Measurements from ENCODE around the gene NUBP2. TPM values are rescaled to one million over a fixed set of nuclear protein-coding genes. Genes with fewer than 3 reads are reported as not detected.

Gene NUBP2
- polyA plus RNA-seq, 1 of the 3 experiments (the other 2 are of a cell fraction) = 73.2 TPM

DNA sequence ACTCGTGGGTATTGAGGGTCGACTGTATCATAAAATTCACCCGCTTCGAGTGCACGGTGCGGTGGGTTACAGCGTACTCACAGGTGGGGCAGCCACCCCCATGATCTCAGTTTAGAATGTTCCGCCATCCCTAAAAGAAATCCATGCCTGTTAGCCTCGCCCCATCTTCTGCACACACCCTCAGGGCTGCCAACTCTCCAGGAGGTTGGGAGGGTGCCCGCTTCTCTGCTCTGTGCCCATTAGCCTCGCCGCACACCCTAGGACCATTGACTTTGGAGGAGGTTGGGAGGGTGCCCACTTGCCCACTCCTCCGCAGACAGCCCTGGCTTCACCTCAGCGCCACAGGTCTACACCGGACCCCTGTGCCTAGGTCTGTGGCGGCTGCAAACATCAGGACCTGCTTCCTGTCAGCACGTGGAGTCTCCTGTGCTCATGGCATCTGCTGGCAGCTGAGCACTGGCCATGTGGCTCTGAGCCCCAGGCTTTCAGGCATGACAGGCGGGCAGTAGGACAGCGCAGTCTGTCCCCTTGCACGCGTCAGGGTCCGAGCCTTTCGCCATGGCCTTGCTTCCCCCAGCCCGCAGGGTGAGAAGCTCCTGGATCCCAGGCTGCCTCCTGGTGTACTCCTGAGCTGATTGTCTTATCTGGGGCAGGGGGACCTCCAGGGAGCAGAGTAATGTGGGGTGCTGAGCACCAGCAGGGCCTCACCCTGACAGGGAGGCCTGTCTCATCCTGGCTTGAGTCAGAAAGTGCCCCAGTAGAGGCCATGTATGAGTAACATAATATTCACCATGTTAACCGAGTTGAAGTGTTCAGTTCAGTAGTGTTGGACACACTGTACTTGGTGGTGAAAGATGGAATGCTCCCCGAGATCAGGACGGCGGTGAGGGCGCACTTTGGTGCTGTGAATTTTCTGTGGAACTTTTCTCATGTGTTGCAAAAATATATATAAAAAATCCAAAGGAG is 33.3 kb upstream of the NUBP2 start (continued):
- TF ChIP-seq, protein P1, sequence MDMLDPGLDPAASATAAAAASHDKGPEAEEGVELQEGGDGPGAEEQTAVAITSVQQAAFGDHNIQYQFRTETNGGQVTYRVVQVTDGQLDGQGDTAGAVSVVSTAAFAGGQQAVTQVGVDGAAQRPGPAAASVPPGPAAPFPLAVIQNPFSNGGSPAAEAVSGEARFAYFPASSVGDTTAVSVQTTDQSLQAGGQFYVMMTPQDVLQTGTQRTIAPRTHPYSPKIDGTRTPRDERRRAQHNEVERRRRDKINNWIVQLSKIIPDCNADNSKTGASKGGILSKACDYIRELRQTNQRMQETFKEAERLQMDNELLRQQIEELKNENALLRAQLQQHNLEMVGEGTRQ (IDR thresholded peaks at IDR 0.05; ENCODE audit: borderline replicate concordance, low read depth, low read length) = no peak
- TF ChIP-seq GATA2 (CRISPR knock-in tag; IDR thresholded peaks at IDR 0.05) (no peak), MEF2A (IDR thresholded peaks at IDR 0.05; ENCODE audit: borderline replicate concordance, low read depth) (no peak)
- TF ChIP-seq, protein P2, sequence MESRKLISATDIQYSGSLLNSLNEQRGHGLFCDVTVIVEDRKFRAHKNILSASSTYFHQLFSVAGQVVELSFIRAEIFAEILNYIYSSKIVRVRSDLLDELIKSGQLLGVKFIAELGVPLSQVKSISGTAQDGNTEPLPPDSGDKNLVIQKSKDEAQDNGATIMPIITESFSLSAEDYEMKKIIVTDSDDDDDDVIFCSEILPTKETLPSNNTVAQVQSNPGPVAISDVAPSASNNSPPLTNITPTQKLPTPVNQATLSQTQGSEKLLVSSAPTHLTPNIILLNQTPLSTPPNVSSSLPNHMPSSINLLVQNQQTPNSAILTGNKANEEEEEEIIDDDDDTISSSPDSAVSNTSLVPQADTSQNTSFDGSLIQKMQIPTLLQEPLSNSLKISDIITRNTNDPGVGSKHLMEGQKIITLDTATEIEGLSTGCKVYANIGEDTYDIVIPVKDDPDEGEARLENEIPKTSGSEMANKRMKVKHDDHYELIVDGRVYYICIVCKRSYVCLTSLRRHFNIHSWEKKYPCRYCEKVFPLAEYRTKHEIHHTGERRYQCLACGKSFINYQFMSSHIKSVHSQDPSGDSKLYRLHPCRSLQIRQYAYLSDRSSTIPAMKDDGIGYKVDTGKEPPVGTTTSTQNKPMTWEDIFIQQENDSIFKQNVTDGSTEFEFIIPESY (IDR thresholded peaks at IDR 0.05; ENCODE audit: borderline replicate concordance, low read depth) = no peak

DNA sequence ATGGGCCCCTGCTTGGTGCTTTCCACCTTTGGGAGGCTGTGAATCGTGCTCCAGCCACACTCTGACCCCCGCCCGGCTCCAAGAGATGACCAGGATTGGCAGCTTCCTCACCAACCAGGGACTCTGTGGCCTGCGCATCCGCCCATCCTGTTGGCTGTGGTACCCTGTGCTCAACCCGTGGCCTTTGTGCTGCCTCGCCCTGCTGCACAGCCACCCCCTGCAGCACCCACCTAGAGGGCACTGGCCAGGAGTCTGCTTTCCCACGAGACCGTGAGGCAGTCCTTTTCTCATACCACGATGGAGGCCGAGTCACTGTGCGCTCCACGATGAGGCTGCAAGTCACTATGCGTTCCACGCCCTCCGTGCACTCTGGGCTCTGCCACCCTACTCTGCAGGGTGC is 30.8 kb upstream of the NUBP2 start:
- Histone ChIP-seq H3K36me3 (replicated peaks in 1 of 2; ENCODE audit: control insufficient read depth in 1 of 2, insufficient read depth in 2 of 2, low read length in 1 of 2) (peaks cover 4 to 40% of the 10 kb centered on the region in 2 experiments), H2AFZ (ENCODE audit: low read depth) (no peak overlapping the region), H3K9me3 (no peaks in the 10 kb centered on the region), H4K20me1 (ENCODE audit: insufficient read depth) (no peaks in the 10 kb centered on the region), H3K4me1 (ENCODE audit: control insufficient read depth in 1 of 2, insufficient read depth in 2 of 2, low read depth in 1 of 2, low read length in 1 of 2) (no peaks in the 10 kb centered on the region), H3K9me2 (no peaks in the 10 kb centered on the region), H3K4me2 (no peak overlapping the region), H3K4me3 (ENCODE audit: low read depth in 2 of 2, low read length in 1 of 2) (no peak overlapping the region), H3K9ac (no peak overlapping the region), H3K27ac (ENCODE audit: low read depth in 2 of 2, low read length in 1 of 2) (no peak overlapping the region), H3F3A (replicated peaks; ENCODE audit: insufficient read depth) (no peaks in the 10 kb centered on the region), H3K79me2 (ENCODE audit: insufficient read depth) (no peaks in the 10 kb centered on the region; the same call in 1 of the 2 replicates), H3K27me3 (ENCODE audit: insufficient read depth) (no peaks in the 10 kb centered on the region)
- WGBS (ENCODE audit: low lambda C conversion rate) = 98% methylated on average over 7 of the region's 16 CpGs
- no peak for DNase-seq
- CTCF ChIA-PET = interaction anchor here (1.5 kb wide), 1 partner anchor 28 kb away, joined by 5 read pairs; no protein-coding TSS in a partner anchor
- POLR2A ChIA-PET = no interaction called here
- TF ChIP-seq, protein P3, sequence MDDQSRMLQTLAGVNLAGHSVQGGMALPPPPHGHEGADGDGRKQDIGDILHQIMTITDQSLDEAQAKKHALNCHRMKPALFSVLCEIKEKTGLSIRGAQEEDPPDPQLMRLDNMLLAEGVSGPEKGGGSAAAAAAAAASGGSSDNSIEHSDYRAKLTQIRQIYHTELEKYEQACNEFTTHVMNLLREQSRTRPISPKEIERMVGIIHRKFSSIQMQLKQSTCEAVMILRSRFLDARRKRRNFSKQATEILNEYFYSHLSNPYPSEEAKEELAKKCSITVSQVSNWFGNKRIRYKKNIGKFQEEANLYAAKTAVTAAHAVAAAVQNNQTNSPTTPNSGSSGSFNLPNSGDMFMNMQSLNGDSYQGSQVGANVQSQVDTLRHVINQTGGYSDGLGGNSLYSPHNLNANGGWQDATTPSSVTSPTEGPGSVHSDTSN (IDR thresholded peaks at IDR 0.05) = no peak
- TF ChIP-seq, protein P4, sequence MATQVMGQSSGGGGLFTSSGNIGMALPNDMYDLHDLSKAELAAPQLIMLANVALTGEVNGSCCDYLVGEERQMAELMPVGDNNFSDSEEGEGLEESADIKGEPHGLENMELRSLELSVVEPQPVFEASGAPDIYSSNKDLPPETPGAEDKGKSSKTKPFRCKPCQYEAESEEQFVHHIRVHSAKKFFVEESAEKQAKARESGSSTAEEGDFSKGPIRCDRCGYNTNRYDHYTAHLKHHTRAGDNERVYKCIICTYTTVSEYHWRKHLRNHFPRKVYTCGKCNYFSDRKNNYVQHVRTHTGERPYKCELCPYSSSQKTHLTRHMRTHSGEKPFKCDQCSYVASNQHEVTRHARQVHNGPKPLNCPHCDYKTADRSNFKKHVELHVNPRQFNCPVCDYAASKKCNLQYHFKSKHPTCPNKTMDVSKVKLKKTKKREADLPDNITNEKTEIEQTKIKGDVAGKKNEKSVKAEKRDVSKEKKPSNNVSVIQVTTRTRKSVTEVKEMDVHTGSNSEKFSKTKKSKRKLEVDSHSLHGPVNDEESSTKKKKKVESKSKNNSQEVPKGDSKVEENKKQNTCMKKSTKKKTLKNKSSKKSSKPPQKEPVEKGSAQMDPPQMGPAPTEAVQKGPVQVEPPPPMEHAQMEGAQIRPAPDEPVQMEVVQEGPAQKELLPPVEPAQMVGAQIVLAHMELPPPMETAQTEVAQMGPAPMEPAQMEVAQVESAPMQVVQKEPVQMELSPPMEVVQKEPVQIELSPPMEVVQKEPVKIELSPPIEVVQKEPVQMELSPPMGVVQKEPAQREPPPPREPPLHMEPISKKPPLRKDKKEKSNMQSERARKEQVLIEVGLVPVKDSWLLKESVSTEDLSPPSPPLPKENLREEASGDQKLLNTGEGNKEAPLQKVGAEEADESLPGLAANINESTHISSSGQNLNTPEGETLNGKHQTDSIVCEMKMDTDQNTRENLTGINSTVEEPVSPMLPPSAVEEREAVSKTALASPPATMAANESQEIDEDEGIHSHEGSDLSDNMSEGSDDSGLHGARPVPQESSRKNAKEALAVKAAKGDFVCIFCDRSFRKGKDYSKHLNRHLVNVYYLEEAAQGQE (IDR thresholded peaks at IDR 0.05; ENCODE audit: low read depth, low read length) = no peak
- TF ChIP-seq, protein P5, sequence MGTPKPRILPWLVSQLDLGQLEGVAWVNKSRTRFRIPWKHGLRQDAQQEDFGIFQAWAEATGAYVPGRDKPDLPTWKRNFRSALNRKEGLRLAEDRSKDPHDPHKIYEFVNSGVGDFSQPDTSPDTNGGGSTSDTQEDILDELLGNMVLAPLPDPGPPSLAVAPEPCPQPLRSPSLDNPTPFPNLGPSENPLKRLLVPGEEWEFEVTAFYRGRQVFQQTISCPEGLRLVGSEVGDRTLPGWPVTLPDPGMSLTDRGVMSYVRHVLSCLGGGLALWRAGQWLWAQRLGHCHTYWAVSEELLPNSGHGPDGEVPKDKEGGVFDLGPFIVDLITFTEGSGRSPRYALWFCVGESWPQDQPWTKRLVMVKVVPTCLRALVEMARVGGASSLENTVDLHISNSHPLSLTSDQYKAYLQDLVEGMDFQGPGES (IDR thresholded peaks at IDR 0.05; ENCODE audit: low read depth, low read length) = no peak
- TF ChIP-seq POLR2AphosphoS5 (IDR thresholded peaks at IDR 0.05; ENCODE audit: low read depth, low read length) = no peak
- TF ChIP-seq FOSL2 (IDR thresholded peaks at IDR 0.05; ENCODE audit: borderline replicate concordance, low read depth) = no peak
- TF ChIP-seq FOXJ3 (CRISPR knock-in tag; IDR thresholded peaks at IDR 0.05) = no peak
- TF ChIP-seq RFX5 (IDR thresholded peaks at IDR 0.05; ENCODE audit: low read length) = no peak
- no peak for TF ChIP-seq ELF1 (IDR thresholded peaks at IDR 0.05)
- no peak for TF ChIP-seq YY1 (IDR thresholded peaks at IDR 0.05; ENCODE audit: low read depth)
- TF ChIP-seq EZH2phosphoT487 (IDR thresholded peaks at IDR 0.05; ENCODE audit: borderline replicate concordance, low read depth) = no peak
- no peak for TF ChIP-seq RXRA (IDR thresholded peaks at IDR 0.05; ENCODE audit: borderline replicate concordance, low read depth)
- TF ChIP-seq, protein P2 (IDR thresholded peaks at IDR 0.05; ENCODE audit: borderline replicate concordance, low read depth) = no peak
- TF ChIP-seq MXI1 (IDR thresholded peaks at IDR 0.05; ENCODE audit: low read depth, low read length) = no peak
- TF ChIP-seq TEAD4 (IDR thresholded peaks at IDR 0.05; ENCODE audit: borderline replicate concordance, insufficient read depth) = no peak

All from SK-N-SH (cell line).